ENCODE data around the gene ARL5A. TPM values are rescaled to one million over a fixed set of nuclear protein-coding genes. Genes with fewer than 3 reads are reported as not detected.

Gene ARL5A
- total RNA-seq, 1 donor from 2014 or later: 68.6 TPM

GRCh38 chr2:151770995-151771394 is 57.2 kb downstream of the ARL5A start:
- Mint-ChIP-seq H3K36me3 (ENCODE audit: insufficient read depth) (peaks cover 11% of the 10 kb centered on the region), H3K9me3 (ENCODE audit: low read depth) (peaks cover 4% of the 10 kb centered on the region), H3K4me3 (ENCODE audit: low read depth) (no peak overlapping the region), H3K27ac (no peak overlapping the region), H3K4me1 (ENCODE audit: low read depth) (peaks cover 1% of the 10 kb centered on the region), H3K27me3 (no peaks in the 10 kb centered on the region)
- DNase-seq (ENCODE audit: low spot score, unreplicated experiment): no peak
- TF ChIP-seq CTCF (IDR thresholded peaks at IDR 0.05; ENCODE audit: unreplicated experiment): no peak

- Mint-ChIP-seq H3K4me3 (ENCODE audit: low read depth) (no peak overlapping the region), H3K36me3 (ENCODE audit: insufficient read depth) (peaks cover 4% of the 10 kb centered on the region), H3K9me3 (ENCODE audit: low read depth) (peaks cover 4% of the 10 kb centered on the region), H3K4me1 (ENCODE audit: low read depth) (no peaks in the 10 kb centered on the region), H3K27me3 (no peaks in the 10 kb centered on the region), H3K27ac (no peak overlapping the region)
- no peak for DNase-seq (ENCODE audit: low spot score, unreplicated experiment)
- TF ChIP-seq CTCF (IDR thresholded peaks at IDR 0.05; ENCODE audit: unreplicated experiment): no peak
Measured at GRCh38 chr2:151769606-151770005, 58.6 kb downstream of the ARL5A start.

- H3K27ac Mint-ChIP-seq: peak overlapping the region; percentile 10
- no peak overlapping the region for H3K4me3 Mint-ChIP-seq (ENCODE audit: low read depth)
- DNase-seq (ENCODE audit: low spot score, unreplicated experiment): no peak
- no peaks in the 10 kb centered on the region for H3K27me3 Mint-ChIP-seq
- peaks cover 4% of the 10 kb centered on the region for H3K36me3 Mint-ChIP-seq (ENCODE audit: insufficient read depth)
- peaks cover 4% of the 10 kb centered on the region for H3K9me3 Mint-ChIP-seq (ENCODE audit: low read depth)
- TF ChIP-seq CTCF (IDR thresholded peaks at IDR 0.05; ENCODE audit: unreplicated experiment): no peak
- no peaks in the 10 kb centered on the region for H3K4me1 Mint-ChIP-seq (ENCODE audit: low read depth)
Measured at GRCh38 chr2:151767536-151767935, 60.7 kb downstream of the ARL5A start.

GRCh38 chr2:151766437-151767153 is 61.6 kb downstream of the ARL5A start:
- H3K4me1 Mint-ChIP-seq (ENCODE audit: low read depth): no peaks in the 10 kb centered on the region

GRCh38 chr2:151765760-151766410 is 62.3 kb downstream of the ARL5A start:
- DNase-seq (ENCODE audit: low spot score, unreplicated experiment): no peak
- Mint-ChIP-seq H3K9me3 (ENCODE audit: low read depth) (peaks cover 4% of the 10 kb centered on the region), H3K27ac (no peak overlapping the region), H3K27me3 (no peaks in the 10 kb centered on the region), H3K36me3 (ENCODE audit: insufficient read depth) (no peaks in the 10 kb centered on the region), H3K4me1 (ENCODE audit: low read depth) (no peaks in the 10 kb centered on the region), H3K4me3 (ENCODE audit: low read depth) (no peak overlapping the region)
- TF ChIP-seq CTCF (IDR thresholded peaks at IDR 0.05; ENCODE audit: unreplicated experiment): no peak

More at GRCh38 chr2:151766437-151767153, 61.6 kb downstream of the ARL5A start:
- no peak for TF ChIP-seq CTCF (IDR thresholded peaks at IDR 0.05; ENCODE audit: unreplicated experiment)
- no peak overlapping the region for H3K4me3 Mint-ChIP-seq (ENCODE audit: low read depth)
- H3K27me3 Mint-ChIP-seq: no peaks in the 10 kb centered on the region
- DNase-seq (ENCODE audit: low spot score, unreplicated experiment): no peak
- H3K36me3 Mint-ChIP-seq (ENCODE audit: insufficient read depth): no peaks in the 10 kb centered on the region
- no peak overlapping the region for H3K27ac Mint-ChIP-seq
- H3K9me3 Mint-ChIP-seq (ENCODE audit: low read depth): peaks cover 4% of the 10 kb centered on the region

Measured in progenitor cell of endocrine pancreas (in vitro differentiated cells).